ENCODE data around the gene TRMO. TPM values are rescaled to one million over a fixed set of nuclear protein-coding genes. Genes with fewer than 3 reads are reported as not detected.

Gene TRMO
- total RNA-seq, 1 experiment from 2014 or later = 25.3 TPM

DNA sequence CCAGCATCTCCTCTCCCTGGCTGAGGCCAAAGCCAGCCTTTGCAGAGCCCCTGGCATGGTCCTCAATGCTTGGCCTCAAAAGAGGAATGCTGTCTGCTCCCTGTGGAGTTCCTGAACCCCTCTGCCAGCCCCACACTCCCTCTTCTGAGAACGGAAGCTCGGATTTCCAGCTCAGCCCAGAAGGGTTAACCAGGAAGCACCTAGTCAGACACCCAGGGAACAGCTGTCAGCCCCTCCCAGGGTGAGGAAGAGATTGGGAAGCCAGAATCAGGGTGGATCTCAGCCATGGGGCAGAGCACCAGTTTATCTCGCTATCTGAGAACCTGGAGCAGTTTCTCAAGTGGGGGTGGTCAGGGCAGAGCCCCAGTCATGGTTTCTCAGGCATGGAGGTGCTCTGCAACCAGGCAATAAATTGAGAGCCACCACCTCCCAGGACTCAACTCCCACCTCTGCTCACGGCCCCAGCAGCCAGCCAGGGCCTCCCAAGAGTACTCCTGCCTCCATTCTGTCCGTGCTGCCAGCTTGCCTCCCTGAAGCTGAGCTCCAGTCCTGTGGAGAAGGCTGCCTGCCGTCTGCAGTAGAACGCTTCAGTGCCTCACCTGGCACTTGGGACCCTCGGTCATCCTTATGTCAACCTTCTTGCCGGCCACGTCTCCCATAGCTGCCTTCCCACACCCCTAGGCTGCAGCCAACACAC, 61.7 kb downstream of the TRMO start:
- no peak for DNase-seq (ENCODE audit: low spot score)

DNA sequence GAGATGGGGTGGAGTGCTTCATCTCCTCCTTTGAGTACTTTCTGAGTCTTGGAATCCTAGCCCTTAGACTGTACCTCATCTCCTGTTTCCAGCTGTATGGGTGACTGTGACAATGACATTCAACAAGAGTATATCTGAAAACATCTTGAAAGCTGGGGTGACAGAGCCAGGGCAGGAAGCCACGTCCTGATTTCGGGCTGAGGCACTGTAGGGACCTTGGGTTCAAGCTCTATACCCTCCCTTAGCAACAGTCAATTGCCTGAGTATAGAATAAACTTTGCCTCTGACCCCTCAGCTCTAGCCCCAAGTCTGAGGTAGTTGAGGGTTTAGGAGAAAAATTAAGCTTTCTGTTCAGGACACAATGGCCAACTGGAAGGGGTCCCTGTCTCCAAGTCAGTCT, 63.0 kb downstream of the TRMO start:
- DNase-seq (ENCODE audit: low spot score) = no peak

DNA sequence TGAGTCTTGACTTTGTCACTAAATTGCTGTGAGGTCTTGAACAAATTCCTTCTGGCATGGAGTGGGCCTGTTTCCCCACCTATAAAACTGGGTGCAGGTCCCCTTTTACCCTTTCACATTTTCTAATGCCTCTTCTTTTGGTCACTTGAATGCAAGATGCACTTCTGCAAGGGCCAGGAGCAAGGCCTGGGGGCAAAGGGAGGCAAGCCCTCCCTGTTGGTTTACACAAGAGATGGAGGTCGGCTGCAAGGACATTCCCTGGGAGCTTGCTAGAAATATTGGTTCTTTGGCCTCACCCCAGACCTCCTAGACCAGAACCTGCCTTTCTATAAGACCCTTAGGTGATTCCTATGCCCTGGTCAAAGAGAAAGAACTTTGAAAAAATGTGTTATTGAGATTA, 63.5 kb downstream of the TRMO start:
- no peak for DNase-seq (ENCODE audit: low spot score)

DNA sequence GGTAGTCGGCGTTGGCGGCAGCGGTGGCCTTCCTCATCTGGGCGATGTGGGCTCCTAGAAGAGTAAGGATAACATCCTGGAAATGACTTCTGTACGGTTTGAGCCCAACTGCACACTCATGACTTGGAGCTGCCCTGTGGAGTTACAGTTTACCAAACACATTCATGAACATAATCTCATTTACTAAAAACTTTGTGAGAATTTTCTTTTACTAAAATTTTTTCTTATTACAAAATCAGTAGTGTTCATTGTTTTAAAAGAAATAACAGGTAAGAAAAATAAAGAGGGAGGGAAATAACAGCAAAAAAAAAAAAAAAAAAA, 63.9 kb downstream of the TRMO start:
- no peak for DNase-seq (ENCODE audit: low spot score)

DNA sequence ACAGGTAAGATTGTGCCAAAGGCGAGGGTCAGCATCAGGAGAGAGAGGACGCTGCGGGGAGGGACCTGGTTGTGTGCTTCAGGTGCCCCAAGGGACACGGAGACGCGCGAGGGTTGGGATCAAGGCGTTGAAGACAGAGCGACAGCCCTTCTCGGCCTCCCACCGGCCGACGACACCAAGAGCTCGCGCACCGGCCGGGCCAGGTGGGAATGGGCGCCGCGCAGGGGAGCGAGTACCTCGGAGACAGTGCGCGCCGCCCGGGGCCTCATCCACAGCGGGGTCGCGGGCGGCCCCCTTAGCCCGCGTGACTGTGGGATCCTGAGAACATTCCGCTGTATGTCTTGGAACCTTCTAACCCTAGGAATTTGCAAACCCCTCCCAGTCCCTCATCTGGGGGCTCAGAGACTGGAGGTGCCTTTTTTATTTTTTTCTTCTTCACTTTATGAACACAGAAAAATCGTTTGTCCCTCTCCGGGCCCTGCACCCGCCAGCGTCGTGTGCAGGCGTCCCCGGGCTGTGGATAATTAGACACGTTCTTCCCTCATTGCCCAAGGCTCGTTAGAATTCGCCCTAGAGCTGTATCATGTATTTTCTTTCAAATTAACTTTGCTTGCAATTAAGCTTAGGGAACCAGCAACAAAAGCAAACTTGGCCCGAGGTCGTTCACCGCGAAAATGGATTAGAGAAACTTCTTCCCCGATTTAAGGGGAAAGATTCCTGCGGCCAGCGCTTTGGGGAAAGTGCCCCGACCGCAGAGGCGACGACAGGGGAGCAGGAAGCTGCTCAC, 64.5 kb downstream of the TRMO start:
- no peak for DNase-seq (ENCODE audit: low spot score)

DNA sequence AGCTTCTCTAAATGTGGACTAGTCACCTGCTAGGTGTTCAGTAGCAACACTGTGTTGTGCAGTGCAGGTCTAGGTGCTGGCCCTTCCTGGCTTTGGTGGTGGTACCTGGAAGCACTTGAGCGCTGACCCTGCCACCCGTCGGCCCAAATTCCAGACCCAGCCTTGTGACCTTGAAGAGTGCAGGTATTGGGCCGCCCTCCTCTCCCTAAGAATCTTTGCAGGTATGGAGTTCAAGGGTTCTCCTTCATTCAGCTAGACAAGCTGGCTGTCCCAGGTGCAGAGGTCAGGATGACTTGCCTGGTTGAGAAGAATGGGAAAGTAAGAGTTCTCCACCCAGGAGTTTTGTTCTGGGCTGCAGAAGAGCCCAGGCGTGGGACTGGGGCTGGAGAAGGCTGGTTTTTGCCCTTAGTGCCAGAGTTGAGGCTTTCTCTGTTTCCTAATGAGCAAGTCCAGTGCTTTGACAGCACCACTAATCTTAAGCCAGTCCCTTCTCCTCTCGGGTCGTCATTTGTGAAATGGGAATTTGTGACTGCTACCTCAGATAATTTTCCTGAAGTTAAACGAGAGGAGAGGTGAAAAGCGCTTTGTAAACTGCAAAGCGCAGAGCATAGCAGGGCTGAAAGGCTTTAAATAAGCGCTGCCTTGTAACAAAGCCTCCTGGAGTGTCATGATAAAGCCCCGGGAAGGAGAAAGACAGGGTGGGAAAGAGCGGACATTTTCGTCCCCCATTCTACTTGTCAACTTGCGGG, 65.3 kb downstream of the TRMO start:
- no peak for DNase-seq (ENCODE audit: low spot score)

DNA sequence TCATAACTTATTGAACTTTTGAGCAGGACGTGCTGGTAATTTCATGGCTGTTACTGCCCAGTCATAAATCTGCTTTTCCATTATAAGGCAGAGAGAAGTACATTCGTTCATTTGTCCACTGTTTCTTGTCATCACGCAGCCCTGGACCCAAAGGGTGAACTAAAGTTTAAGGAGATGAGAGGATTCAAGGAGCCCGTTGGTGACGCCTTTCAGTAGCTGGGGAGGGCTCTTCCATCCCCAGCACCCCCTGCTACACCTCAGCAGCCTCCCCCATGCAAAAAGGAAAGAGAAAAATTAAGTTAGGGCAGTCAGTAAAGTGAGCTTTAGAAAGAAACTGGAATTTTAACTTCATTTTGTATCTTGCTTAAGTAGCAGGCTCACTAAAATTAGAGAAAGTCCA, 66.4 kb downstream of the TRMO start:
- no peak for DNase-seq (ENCODE audit: low spot score)

DNA sequence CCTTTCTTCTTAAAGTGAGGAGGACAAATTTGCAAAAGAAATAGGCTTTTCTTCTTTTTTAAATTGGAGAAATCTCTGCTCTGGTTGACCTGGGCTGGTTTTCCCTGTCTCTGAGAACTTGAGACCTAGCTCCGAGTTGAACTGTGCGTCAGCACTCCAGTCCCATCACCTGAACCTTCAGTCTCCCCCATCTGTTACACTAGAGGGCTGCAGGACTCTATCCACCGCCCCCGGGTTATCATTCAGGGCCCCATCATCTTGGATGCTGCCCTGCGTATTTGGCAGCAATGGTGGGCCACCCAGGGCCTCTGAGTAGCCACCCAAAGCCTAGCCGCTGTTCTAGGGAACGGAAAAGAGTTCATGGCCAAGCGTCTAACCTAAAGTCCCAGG, 66.8 kb downstream of the TRMO start:
- DNase-seq (ENCODE audit: low spot score) = no peak

DNA sequence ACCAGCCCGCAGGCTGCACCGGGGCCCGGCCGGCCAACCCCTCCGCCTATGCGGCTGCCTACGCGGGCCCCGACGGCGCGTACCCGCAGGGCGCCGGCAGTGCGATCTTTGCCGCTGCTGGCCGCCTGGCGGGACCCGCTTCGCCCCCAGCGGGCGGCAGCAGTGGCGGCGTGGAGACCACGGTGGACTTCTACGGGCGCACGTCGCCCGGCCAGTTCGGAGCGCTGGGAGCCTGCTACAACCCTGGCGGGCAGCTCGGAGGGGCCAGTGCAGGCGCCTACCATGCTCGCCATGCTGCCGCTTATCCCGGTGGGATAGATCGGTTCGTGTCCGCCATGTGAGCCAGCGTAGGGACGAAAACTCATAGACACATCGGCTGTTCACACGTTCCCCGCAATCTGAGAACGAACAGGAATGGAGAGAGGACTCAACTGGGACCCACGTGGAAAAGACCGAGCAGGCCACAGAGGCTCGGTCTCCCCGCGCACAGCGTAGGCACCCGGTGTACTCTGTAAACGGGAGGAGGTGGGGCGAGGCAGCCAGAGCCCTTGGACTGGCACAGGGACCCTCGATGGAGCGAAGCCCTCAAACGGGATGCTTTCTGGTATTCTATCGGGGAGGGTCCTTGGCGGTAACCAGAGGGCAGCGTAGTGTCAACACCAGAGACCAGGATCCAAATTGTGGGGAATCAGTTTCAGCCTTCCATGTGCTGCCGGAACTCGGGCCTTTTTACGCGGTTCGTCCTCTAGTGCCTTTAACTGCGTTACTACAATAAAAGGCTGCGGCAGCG, 67.4 kb downstream of the TRMO start:
- no peak for DNase-seq (ENCODE audit: low spot score)

Small RNAs within 50 kb of the gene (small RNA-seq; reads per million reads assigned to genes)
- gene RF00019 = not detected

Other genes with a start within 250 kb of the TRMO start
- 5.7 and 7.1 TPM in 2 replicates for gene XPA, start 225.2 kb downstream of the TRMO start, total RNA-seq (2014; rRNA removed; shearing (Covaris generic))
- gene FOXE1, start 69.3 kb downstream of the TRMO start, total RNA-seq (2014; rRNA removed; shearing (Covaris generic)) = not detected in 2 replicates
- gene HEMGN, start 15.7 kb upstream of the TRMO start, total RNA-seq (2014; rRNA removed; shearing (Covaris generic)) = not detected in 2 replicates
- gene ANP32B, start 60.8 kb upstream of the TRMO start, total RNA-seq (2014; rRNA removed; shearing (Covaris generic)) = 11.5 and 22.7 TPM in 2 replicates
- gene NANS, start 134.2 kb upstream of the TRMO start, total RNA-seq (2014; rRNA removed; shearing (Covaris generic)) = 122 and 125 TPM in 2 replicates
- 31.2 and 34.2 TPM in 2 replicates for gene TRIM14, start 196.7 kb upstream of the TRMO start, total RNA-seq (2014; rRNA removed; shearing (Covaris generic))

Measured in HT-29 (cell line).